HepG2 (cell line): ENCODE measurements around the gene SPNS2. TPM values are rescaled to one million over a fixed set of nuclear protein-coding genes. Genes with fewer than 3 reads are reported as not detected.

Experiments
- ATAC-seq: fragments of 200-7000 bp; cut with Tn5 transposase; 3 replicates; pipeline ENCODE4 v1.9.1; 2020; ENCODE audit warnings: mild to moderate bottlenecking, moderate library complexity
- BruUV-seq: library from RNA; stranded (reverse); fragments of 400-500 nt; replicated peaks from 2 replicates; lab custom pipeline; 2021; lab: Mats Ljungman, UMichigan
- CTCF ChIA-PET: fragments of 300-600 bp; formaldehyde crosslinking; extraction: SDS; loops from one replicate; lab custom pipeline; 2021; ENCODE audit warnings: low total read pairs, inconsistent platforms, low intra/inter-chr PET ratio; lab: Yijun Ruan, JAX
- POLR2A ChIA-PET: fragments of 350-600 bp; sonication (Branson Sonifier 250); formaldehyde crosslinking; loops from one replicate; lab custom pipeline; 2020; ENCODE audit warnings: antibody characterized with exemption, inconsistent platforms; lab: Yijun Ruan, JAX
- DNase-seq: peaks from one replicate; pipeline ENCODE4 v3.0.0-alpha.2; 2015; ENCODE audit warnings: low spot score
- FAIRE-seq: peaks from 3 replicates; lab custom pipeline; 2011; peaks lifted over from hg19 to GRCh38; lab: Jason Lieb, UNC
- H2AFZ ChIP-seq: one replicate; pipeline ENCODE4 v1.6.1; 2011; ENCODE audit warnings: low read length, inconsistent platforms
- H3K27ac ChIP-seq: fragments of 300-600 bp; 3 replicates; pipeline ENCODE4 v1.8.0; 2011; ENCODE audit warnings: mixed run types, mild to moderate bottlenecking, mixed read lengths, low read length, inconsistent platforms; ENCODE audit not compliant: insufficient read depth; ENCODE audit errors: extremely low read length
- H3K27me3 ChIP-seq, 2 experiments: fragments of 200-600 bp in 1 of 2; 2 replicates in 1 of 2; 3 replicates in 1 of 2; pipeline versions ENCODE4 v1.6.0 to v1.8.0; 2011; ENCODE audit warnings: low read length in 2 of 2, mild to moderate bottlenecking in 2 of 2, moderate library complexity in 2 of 2, inconsistent platforms in 1 of 2; ENCODE audit not compliant: insufficient read depth in 2 of 2, control insufficient read depth in 1 of 2
- H3K36me3 ChIP-seq, 2 experiments: fragments of 200-600 bp in 1 of 2; replicated peaks in 1 of 2; 2 replicates in 1 of 2; 3 replicates in 1 of 2; pipeline versions ENCODE4 v1.5.1 to v1.8.0; 2011; ENCODE audit warnings: low read length in 2 of 2, inconsistent platforms in 1 of 2; ENCODE audit not compliant: insufficient read depth in 2 of 2, control insufficient read depth in 1 of 2
- H3K4me1 ChIP-seq: 2 replicates; pipeline ENCODE4 v1.5.1; 2012; ENCODE audit warnings: low read length, inconsistent platforms; ENCODE audit not compliant: insufficient read depth
- H3K4me2 ChIP-seq: 2 replicates; pipeline ENCODE4 v1.6.0; 2011; ENCODE audit warnings: low read depth, low read length, inconsistent platforms
- H3K4me3 ChIP-seq, 3 experiments: fragments of 200-600 bp in 1 of 3; sonication (generic), shearing (Covaris generic) in 1 of 3; replicated peaks in 1 of 3; 2 replicates each; pipeline ENCODE4 v1.5.1; 2011 to 2016; ENCODE audit warnings: low read length in 3 of 3, inconsistent platforms in 2 of 3, low read depth in 2 of 3, mild to moderate bottlenecking in 2 of 3, control low read depth in 1 of 3, mixed read lengths in 1 of 3; ENCODE audit not compliant: insufficient read depth in 1 of 3
- H3K79me2 ChIP-seq: one replicate; pipeline ENCODE4 v1.6.1; 2011; ENCODE audit warnings: low read length, inconsistent platforms; ENCODE audit not compliant: insufficient read depth
- H3K9ac ChIP-seq: 2 replicates; pipeline ENCODE4 v1.6.0; 2011; ENCODE audit warnings: mild to moderate bottlenecking, low read depth, low read length, inconsistent platforms; ENCODE audit not compliant: insufficient read depth
- H3K9me3 ChIP-seq: 2 replicates; pipeline ENCODE4 v1.5.1; 2012; ENCODE audit warnings: mild to moderate bottlenecking, low read length
- H4K20me1 ChIP-seq: 2 replicates; pipeline ENCODE4 v1.6.0; 2011; ENCODE audit warnings: inconsistent platforms, mild to moderate bottlenecking, low read length, moderate library complexity; ENCODE audit not compliant: insufficient read depth
- RBAK ChIP-seq: sonication (generic); formaldehyde crosslinking; IDR thresholded peaks from 2 replicates; pipeline ENCODE4 v1.5.1; 2020; ENCODE audit warnings: mild to moderate bottlenecking, missing genetic modification reagents
- RFX3 ChIP-seq: IDR thresholded peaks from 2 replicates; pipeline ENCODE4 v1.6.1; 2016; ENCODE audit warnings: missing biosample characterization, missing genetic modification reagents
- SNAPC2 ChIP-seq: sonication (generic); formaldehyde crosslinking; IDR thresholded peaks from 2 replicates; pipeline ENCODE4 v1.8.1; 2022; ENCODE audit warnings: mild to moderate bottlenecking, missing genetic modification reagents
- WGBS: methylation state at CpG from one replicate; pipeline ENCODE4 v1.1.6; 2017; ENCODE audit warnings: low lambda C conversion rate; 5-methylcytosine and 5-hydroxymethylcytosine counted together
- in situ Hi-C: cut with HindIII; loops from 2 replicates; pipeline ENCODE4 v1.10.0; 2017; ENCODE audit warnings: low pct_unique_long_range_greater_than_20kb; ENCODE audit not compliant: extremely low pct_ligation_motif_present
- intact Hi-C: fragments of 100-400 bp; cut with micrococcal nuclease; formaldehyde crosslinking; loops from one replicate; pipeline ENCODE4 v1.10.0; 2022; ENCODE audit not compliant: unreplicated experiment
- polyA plus RNA-seq, 8 experiments: library from polyadenylated mRNA; depleted of rRNA in 3 of 8; stranded (reverse) in 7 of 8; unstranded in 1 of 8; fragments of >200 nt; fragmentation: Illumina TruSeq in 4 of 8; extraction: Trizol in 4 of 8; gene quantifications; 2 replicates each; pipeline versions ENCODE4 v1.2.1 to v1.2.3, GENCODE V29; 2011 to 2016; ENCODE audit warnings: low read depth in 4 of 8, missing spikeins in 1 of 8, mixed read lengths in 1 of 8; ENCODE audit not compliant: insufficient read depth in 1 of 8
- total RNA-seq, 5 experiments: library from RNA; depleted of rRNA; stranded (reverse); fragments of >200 nt; fragmentation: Illumina TruSeq; extraction: Trizol; gene quantifications; 2 replicates each; pipeline ENCODE4 v1.2.3, GENCODE V29; 2016; ENCODE audit warnings: low read depth in 1 of 5
- TF ChIP-seq, protein P1 (sequence below): sonication (generic); formaldehyde crosslinking; IDR thresholded peaks from 2 replicates; pipeline ENCODE4 v1.5.0; 2020; ENCODE audit warnings: missing genetic modification reagents
- TF ChIP-seq, protein P2 (sequence below): sonication (generic); formaldehyde crosslinking; IDR thresholded peaks from 2 replicates; pipeline ENCODE4 v1.4.0; 2020; ENCODE audit warnings: missing genetic modification reagents, borderline replicate concordance

The SPNS2 gene
- total and polyA plus RNA-seq, 2 of the 13 experiments (the other 11 are each of a cell fraction or from before 2014, with no cell fraction given) = 0.01 TPM; not detected in 1

- Histone ChIP-seq H3K27me3 (peaks cover 4 to 68% of the 10 kb centered on the region in 2 experiments; a peak in 4 of 5 replicates), H2AFZ (no peak overlapping the region), H3K4me2 (no peak overlapping the region), H3K27ac (no peak overlapping the region), H3K9me3 (no peaks in the 10 kb centered on the region), H3K9ac (no peak overlapping the region), H3K36me3 (no peaks in the 10 kb centered on the region), H3K4me3 (no peak overlapping the region), H4K20me1 (0 out of 2 replicates have a peak, but pooled peaks cover 6% of the 10 kb centered on the region), H3K4me1 (peaks cover 22% of the 10 kb centered on the region), H3K79me2 (no peaks in the 10 kb centered on the region)
- intact Hi-C loops (no loop called here), in situ Hi-C loops (no loop called here)
- 12% methylated on average over 3 of the region's 5 CpGs for WGBS
- ChIA-PET CTCF (no interaction called here), POLR2A (no interaction called here)
- DNase-seq (no peak), FAIRE-seq (no peak), ATAC-seq (no peak)
- TF ChIP-seq, protein P1, sequence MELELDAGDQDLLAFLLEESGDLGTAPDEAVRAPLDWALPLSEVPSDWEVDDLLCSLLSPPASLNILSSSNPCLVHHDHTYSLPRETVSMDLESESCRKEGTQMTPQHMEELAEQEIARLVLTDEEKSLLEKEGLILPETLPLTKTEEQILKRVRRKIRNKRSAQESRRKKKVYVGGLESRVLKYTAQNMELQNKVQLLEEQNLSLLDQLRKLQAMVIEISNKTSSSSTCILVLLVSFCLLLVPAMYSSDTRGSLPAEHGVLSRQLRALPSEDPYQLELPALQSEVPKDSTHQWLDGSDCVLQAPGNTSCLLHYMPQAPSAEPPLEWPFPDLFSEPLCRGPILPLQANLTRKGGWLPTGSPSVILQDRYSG = no peak
- TF ChIP-seq, protein P2, sequence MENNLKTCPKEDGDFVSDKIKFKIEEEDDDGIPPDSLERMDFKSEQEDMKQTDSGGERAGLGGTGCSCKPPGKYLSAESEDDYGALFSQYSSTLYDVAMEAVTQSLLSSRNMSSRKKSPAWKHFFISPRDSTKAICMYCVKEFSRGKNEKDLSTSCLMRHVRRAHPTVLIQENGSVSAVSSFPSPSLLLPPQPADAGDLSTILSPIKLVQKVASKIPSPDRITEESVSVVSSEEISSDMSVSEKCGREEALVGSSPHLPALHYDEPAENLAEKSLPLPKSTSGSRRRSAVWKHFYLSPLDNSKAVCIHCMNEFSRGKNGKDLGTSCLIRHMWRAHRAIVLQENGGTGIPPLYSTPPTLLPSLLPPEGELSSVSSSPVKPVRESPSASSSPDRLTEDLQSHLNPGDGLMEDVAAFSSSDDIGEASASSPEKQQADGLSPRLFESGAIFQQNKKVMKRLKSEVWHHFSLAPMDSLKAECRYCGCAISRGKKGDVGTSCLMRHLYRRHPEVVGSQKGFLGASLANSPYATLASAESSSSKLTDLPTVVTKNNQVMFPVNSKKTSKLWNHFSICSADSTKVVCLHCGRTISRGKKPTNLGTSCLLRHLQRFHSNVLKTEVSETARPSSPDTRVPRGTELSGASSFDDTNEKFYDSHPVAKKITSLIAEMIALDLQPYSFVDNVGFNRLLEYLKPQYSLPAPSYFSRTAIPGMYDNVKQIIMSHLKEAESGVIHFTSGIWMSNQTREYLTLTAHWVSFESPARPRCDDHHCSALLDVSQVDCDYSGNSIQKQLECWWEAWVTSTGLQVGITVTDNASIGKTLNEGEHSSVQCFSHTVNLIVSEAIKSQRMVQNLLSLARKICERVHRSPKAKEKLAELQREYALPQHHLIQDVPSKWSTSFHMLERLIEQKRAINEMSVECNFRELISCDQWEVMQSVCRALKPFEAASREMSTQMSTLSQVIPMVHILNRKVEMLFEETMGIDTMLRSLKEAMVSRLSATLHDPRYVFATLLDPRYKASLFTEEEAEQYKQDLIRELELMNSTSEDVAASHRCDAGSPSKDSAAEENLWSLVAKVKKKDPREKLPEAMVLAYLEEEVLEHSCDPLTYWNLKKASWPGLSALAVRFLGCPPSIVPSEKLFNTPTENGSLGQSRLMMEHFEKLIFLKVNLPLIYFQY (CRISPR knock-in tag) = no peak
- TF ChIP-seq SNAPC2 (CRISPR knock-in tag) (no peak), RBAK (CRISPR knock-in tag) (no peak), RFX3 (CRISPR knock-in tag) (no peak)
- BruUV-seq = no TSS peak
These were observed 5.5 kb downstream of the SPNS2 start for GRCh38 chr17:4504188-4504587.
